Stomach smooth muscle (tissue), 2 donors: Measurements from ENCODE around the gene FAM107B.

ENCODE experiments used
- H3K27ac ChIP-seq: one replicate; pipeline ENCODE4 v1.7.0; 2013; ENCODE audit warnings: mild to moderate bottlenecking, low read length, inconsistent platforms
- H3K27me3 ChIP-seq, 2 donors: one replicate each; pipeline ENCODE4 v1.7.0; 2013; ENCODE audit warnings: low read length in 2 of 2; ENCODE audit not compliant: insufficient read depth in 2 of 2, control insufficient read depth in 1 of 2
- H3K36me3 ChIP-seq, 2 donors: one replicate each; pipeline ENCODE4 v1.7.0; 2013; ENCODE audit warnings: low read length in 2 of 2; ENCODE audit not compliant: control insufficient read depth in 2 of 2, insufficient read depth in 2 of 2
- H3K4me1 ChIP-seq: one replicate; pipeline ENCODE4 v1.7.0; 2013; ENCODE audit warnings: low read length; ENCODE audit not compliant: control insufficient read depth, insufficient read depth
- H3K4me3 ChIP-seq, 2 donors: one replicate each; pipeline ENCODE4 v1.7.0; 2013; ENCODE audit warnings: low read length in 2 of 2
- H3K9ac ChIP-seq, 2 donors: one replicate each; pipeline ENCODE4 v1.7.0; 2013; ENCODE audit warnings: low read length in 2 of 2, mild to moderate bottlenecking in 1 of 2
- H3K9me3 ChIP-seq, 2 donors: one replicate each; pipeline ENCODE4 v1.7.0; 2013; ENCODE audit warnings: low read length in 2 of 2; ENCODE audit not compliant: control insufficient read depth in 2 of 2
- donor health status: healthy.
- donor health status: Pancreatic carcinoma.

FAM107B gene

DNA sequence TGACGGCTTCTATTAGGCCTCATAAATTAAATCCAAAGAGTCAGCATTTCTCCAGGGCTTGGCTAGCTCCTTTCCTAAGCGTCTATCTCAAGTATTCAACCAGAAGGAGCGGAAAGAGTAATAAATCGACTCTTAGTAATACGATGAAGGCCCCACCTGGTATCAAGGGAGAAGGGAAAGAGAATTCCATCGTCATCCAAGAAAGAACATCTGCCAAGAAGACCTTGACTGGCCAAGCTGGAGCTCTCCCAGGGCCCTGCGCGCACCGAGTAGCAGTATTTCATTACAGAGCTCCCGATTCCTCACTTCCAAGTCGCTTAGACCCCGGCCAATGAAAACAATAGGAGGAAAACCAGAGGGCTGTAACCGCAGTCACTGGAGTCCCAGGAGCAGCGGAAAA lies 266.0 kb downstream of the FAM107B start:
- Histone ChIP-seq H3K27me3 (no peaks in the 10 kb centered on the region), H3K36me3 (no peaks in the 10 kb centered on the region), H3K4me1 (no peaks in the 10 kb centered on the region), H3K4me3 (no peak overlapping the region), H3K27ac (no peak overlapping the region), H3K9ac (no peak overlapping the region), H3K9me3 (no peaks in the 10 kb centered on the region)

DNA sequence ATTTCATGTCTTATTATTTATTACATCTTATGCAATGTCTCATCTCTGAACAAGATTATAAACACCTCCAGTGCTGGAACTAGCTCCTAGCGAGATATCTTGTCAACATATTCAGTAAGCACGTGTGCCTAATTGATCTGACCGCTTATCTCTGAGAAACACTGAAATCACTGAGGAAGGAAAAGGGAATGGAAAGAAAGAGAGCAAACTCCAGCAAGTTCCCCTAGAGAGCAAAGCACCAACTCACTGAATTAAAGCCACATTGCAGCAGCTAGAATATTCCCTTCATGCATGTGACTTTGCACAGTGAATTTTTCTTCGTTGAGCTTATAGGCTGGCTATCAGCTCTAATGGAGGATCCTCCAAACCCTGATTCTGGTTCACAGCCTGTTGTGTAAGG lies 266.9 kb downstream of the FAM107B start:
- Histone ChIP-seq H3K9ac (no peak overlapping the region), H3K36me3 (no peaks in the 10 kb centered on the region), H3K27ac (no peak overlapping the region), H3K9me3 (no peaks in the 10 kb centered on the region), H3K4me3 (no peak overlapping the region), H3K27me3 (no peaks in the 10 kb centered on the region), H3K4me1 (no peaks in the 10 kb centered on the region)

DNA sequence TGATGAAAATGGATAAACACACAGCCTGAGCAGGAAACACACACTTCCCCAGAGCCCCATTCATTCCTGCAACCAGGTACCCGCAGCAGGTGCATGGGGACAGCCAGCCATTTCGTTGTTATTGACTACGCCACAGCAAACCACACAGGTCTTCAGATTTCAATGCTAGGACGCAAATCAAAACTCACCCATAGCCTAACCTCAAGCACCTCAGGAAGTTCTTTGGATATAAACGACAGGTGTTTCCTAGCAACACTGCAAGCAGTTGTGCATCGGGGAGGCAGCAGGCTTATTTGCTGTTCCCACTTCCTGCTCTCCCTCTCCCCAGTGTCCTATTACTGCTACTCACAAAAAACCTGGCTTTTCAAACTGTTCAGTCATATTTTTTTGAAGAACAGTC lies 267.5 kb downstream of the FAM107B start:
- no peaks in the 10 kb centered on the region for H3K9me3 ChIP-seq
- H3K4me3 ChIP-seq, result no peak overlapping the region
- no peaks in the 10 kb centered on the region for H3K4me1 ChIP-seq
- no peak overlapping the region for H3K27ac ChIP-seq
- no peaks in the 10 kb centered on the region for H3K36me3 ChIP-seq
- no peak overlapping the region for H3K9ac ChIP-seq
- H3K27me3 ChIP-seq, result no peaks in the 10 kb centered on the region

DNA sequence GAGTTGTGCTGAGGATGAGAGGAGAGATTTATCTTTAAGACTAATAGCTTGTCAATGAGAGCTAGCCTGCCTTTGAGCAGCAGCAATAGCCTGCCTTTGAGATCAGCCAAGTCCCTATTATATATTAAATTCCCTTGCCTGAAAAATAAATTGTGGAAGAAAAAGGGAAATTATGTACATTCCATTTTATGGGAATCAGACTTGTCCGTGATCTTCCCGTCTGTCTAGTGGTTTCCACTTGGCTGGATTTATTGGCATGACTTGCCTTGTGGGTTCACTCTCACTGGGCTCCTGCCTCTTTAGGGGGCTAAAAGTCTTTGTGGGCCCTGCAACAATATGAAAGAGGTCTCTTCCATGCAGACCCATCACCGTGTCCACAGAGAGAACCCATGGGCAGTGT lies 272.3 kb downstream of the FAM107B start:
- H3K4me1 ChIP-seq, result peaks cover 6% of the 10 kb centered on the region
- no peak overlapping the region for H3K4me3 ChIP-seq
- H3K9ac ChIP-seq, result no peak overlapping the region
- H3K36me3 ChIP-seq, result no peaks in the 10 kb centered on the region
- no peaks in the 10 kb centered on the region for H3K27me3 ChIP-seq
- H3K9me3 ChIP-seq, result no peaks in the 10 kb centered on the region
- no peak overlapping the region for H3K27ac ChIP-seq

DNA sequence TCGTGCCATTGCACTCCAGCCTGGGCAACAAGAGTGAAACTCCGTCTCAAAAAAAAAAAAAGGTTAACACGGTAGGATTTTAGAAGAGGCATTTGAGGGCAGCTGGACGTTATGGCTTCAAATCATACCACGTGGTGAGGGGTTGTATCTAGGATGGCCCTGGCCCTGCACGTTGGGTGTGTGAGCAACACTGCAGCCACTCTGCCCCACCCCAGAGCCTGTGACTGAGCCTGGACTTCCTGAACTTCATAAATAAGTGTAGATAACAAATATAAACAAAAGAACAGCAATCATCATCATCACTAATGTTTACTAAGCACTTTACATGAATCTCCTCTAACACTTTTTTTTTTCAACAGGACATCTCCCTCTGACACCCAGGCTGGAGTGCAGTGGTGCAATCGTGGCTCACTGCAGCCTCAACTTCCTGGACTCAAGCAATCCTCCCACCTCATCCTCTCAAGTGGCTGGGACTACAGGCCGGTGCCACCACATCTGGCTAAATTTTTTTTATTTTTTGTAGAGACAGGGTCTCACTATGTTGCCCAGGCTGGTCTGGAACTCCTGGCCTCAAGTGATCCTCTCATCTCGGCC lies 274.4 kb downstream of the FAM107B start:
- Histone ChIP-seq H3K27ac (no peak overlapping the region), H3K4me1 (peaks cover 9% of the 10 kb centered on the region), H3K9me3 (no peaks in the 10 kb centered on the region), H3K36me3 (no peaks in the 10 kb centered on the region), H3K9ac (no peak overlapping the region), H3K27me3 (no peaks in the 10 kb centered on the region), H3K4me3 (no peak overlapping the region)

DNA sequence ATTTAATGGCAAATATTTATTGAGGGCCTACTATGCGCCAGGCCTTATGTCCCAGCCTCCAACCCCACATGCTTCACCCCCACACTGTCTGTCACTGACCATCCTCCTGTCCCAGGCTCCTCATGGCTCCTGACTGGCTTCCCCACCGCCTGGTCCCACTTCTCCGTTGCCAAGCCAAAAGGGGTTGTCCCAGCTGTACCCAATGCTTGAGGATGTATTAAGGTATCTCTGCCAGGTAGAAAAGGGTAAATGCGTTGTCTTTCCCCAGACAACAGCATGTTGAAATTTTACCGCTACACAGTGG lies 275.1 kb downstream of the FAM107B start:
- no peaks in the 10 kb centered on the region for H3K27me3 ChIP-seq
- H3K36me3 ChIP-seq, result no peaks in the 10 kb centered on the region
- H3K9me3 ChIP-seq, result no peaks in the 10 kb centered on the region
- H3K9ac ChIP-seq, result no peak overlapping the region
- peaks cover 9% of the 10 kb centered on the region for H3K4me1 ChIP-seq
- H3K4me3 ChIP-seq, result no peak overlapping the region
- H3K27ac ChIP-seq, result no peak overlapping the region

DNA sequence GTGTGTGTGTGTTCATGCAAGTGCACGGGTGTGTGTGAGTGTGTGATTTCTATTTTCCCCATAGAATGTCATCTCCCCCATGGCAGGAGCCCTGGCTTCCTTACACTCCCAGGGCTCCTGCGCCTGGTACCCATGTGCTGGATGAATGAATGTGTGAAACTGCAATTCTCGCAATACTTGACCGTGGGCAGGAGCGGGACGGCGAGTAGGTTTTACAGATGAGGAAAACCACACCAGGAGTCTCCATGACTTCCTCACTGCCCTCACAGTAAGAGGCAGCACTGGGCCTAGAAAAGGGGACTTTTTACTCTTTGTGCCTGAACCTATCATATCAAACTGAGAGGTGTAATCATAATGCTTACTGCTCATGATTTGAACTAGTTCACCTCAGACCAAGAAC lies 276.4 kb downstream of the FAM107B start:
- no peak overlapping the region for H3K9ac ChIP-seq

DNA sequence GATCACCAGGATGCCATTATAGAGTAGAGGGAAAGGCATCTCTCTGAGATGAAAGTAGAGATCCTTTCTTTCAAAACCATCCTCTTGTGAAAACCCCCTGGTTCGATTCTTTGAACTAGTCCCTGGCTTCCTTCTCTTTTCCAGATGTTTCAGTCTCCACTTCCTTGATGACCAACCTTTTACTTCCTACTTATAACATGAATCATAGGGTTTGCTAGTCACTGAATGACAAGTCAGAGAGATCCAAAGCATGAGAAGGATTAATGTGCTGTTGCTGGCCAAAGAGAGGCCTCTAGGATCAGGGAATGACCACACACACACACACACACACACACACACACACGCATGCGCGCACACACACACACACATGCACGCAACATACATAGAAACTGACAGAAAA lies 282.9 kb downstream of the FAM107B start:
- Histone ChIP-seq H3K27ac (no peak overlapping the region), H3K27me3 (no peaks in the 10 kb centered on the region), H3K9ac (no peak overlapping the region), H3K4me1 (peaks cover 8% of the 10 kb centered on the region), H3K36me3 (no peaks in the 10 kb centered on the region), H3K9me3 (peaks cover 0 to 4% of the 10 kb centered on the region in 2 donors), H3K4me3 (no peak overlapping the region)

More for the DNA sequence above, 276.4 kb downstream of the FAM107B start:
- no peak overlapping the region for H3K27ac ChIP-seq
- H3K36me3 ChIP-seq, result no peaks in the 10 kb centered on the region
- no peaks in the 10 kb centered on the region for H3K9me3 ChIP-seq
- no peaks in the 10 kb centered on the region for H3K27me3 ChIP-seq
- no peak overlapping the region for H3K4me3 ChIP-seq
- H3K4me1 ChIP-seq, result peaks cover 9% of the 10 kb centered on the region

DNA sequence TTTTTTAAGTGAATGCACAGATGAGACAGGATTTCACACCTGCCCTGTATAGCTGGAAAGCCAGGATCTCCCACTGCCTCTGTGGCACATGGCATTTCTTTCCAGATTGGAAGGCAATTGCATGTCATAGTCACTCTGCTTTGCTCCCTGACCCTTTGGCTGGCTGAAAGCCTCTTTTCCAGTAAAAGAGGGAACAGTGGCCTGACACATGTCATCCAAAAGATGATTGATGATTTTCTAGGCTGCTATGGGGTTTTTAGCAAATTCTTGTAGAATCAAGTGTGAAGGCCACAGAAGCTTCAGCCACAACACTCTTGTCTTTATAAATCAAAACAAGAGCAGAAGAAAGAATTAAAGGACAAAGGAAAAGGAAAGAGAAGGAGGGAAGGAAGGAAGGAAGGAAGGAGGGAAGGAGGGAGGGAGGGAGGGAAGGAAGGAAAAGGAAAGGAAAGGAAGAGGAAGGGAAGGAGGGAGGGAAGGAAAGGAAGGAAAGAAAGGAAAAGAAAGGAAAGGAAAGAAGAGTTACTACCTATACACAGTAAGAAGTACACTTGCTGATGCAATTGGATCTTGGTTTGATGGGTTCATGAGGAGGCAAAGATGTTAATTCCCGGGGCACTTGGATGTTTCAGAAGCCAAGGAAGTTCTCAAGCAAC lies 285.0 kb downstream of the FAM107B start:
- Histone ChIP-seq H3K9me3 (peaks cover 0 to 4% of the 10 kb centered on the region in 2 donors), H3K4me3 (no peak overlapping the region), H3K9ac (no peak overlapping the region), H3K36me3 (no peaks in the 10 kb centered on the region), H3K27ac (no peak overlapping the region), H3K4me1 (peaks cover 9% of the 10 kb centered on the region), H3K27me3 (no peaks in the 10 kb centered on the region)

DNA sequence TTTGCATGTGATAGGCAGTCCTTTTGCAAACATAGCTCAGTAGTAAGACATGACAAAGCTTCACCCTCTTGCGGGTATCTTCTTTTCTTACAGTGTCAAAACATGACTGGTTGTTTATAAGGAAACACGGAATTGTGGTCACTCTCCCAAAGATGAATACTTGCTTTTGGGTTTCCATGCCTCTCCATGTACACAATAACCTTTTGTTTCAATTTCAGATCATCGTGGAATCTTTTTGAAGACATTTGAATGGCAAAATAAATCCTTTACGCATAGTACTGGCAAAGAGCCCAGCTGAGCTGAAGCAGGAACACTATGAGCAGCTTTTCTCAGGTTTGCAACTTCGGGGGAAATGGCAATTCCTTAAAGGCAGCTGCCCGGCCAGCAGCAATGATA lies 287.2 kb downstream of the FAM107B start:
- no peaks in the 10 kb centered on the region for H3K36me3 ChIP-seq
- H3K4me3 ChIP-seq, result no peak overlapping the region
- H3K27ac ChIP-seq, result no peak overlapping the region
- H3K9me3 ChIP-seq, result peaks cover 0 to 9% of the 10 kb centered on the region in 2 donors
- no peaks in the 10 kb centered on the region for H3K27me3 ChIP-seq
- peaks cover 9% of the 10 kb centered on the region for H3K4me1 ChIP-seq
- no peak overlapping the region for H3K9ac ChIP-seq

DNA sequence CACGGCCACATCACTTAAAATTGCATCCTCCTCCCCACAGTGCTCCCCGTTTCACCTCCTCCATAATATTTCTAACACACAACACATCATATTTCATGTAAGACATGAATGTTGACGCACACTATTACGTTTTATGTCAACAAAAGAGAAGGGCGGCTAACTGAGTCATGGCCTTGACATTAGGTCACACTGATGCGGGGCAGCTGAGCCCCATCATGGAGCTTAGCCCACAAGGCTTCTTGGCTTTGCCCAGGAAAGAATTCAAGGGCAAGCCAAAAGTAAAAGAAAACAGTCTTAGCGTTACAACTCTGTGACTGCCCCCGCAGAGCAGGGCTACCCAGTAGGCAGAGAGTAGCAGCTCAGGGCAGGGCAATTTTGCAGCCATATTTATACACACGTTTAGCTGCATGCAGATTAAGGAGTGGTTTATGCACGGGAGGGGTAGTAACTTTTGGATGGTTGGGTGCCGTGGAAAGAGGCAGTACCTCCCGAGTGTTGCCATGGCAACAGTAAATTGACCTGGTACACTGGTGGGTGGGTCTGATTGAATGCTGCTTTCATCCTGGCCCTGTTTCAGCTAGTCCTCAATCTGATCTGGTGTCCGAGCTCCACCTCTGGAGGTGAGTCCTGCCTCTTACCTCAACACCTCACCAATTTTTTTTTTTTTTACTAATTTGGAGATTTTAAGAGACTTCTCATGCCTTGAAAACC lies 287.8 kb downstream of the FAM107B start:
- Histone ChIP-seq H3K9ac (no peak overlapping the region), H3K9me3 (peaks cover 0 to 6% of the 10 kb centered on the region in 2 donors), H3K36me3 (no peaks in the 10 kb centered on the region), H3K4me3 (peak overlapping the region in 1 of 2 donors; percentile 35), H3K27me3 (no peaks in the 10 kb centered on the region), H3K4me1 (peaks cover 9% of the 10 kb centered on the region), H3K27ac (no peak overlapping the region)
